ENCODE results near the gene DEUP1.

The DEUP1 gene

GRCh38 chr11:93323747-93324146 is 6.8 kb upstream of the DEUP1 start:
- Histone ChIP-seq H3K9me3 (ENCODE audit: severe bottlenecking) (no peaks in the 10 kb centered on the region), H3K4me3 (ENCODE audit: severe bottlenecking) (no peak overlapping the region), H3K4me1 (ENCODE audit: insufficient read depth, poor library complexity, severe bottlenecking) (no peaks in the 10 kb centered on the region), H3K27me3 (ENCODE audit: insufficient read depth, poor library complexity, severe bottlenecking) (peaks cover 4% of the 10 kb centered on the region), H3K27ac (ENCODE audit: poor library complexity, severe bottlenecking) (no peak overlapping the region), H3K36me3 (ENCODE audit: low read depth) (no peaks in the 10 kb centered on the region)
- no peak for ATAC-seq (ENCODE audit: low read depth)
- DNase-seq (ENCODE audit: low spot score) = no peak
- no peak for TF ChIP-seq CTCF (IDR thresholded peaks at IDR 0.05; ENCODE audit: poor library complexity, severe bottlenecking)

- no peak overlapping the region for H3K27ac ChIP-seq (ENCODE audit: poor library complexity, severe bottlenecking)
- no peaks in the 10 kb centered on the region for H3K36me3 ChIP-seq (ENCODE audit: low read depth)
- no peaks in the 10 kb centered on the region for H3K9me3 ChIP-seq (ENCODE audit: severe bottlenecking)
- no peaks in the 10 kb centered on the region for H3K4me1 ChIP-seq (ENCODE audit: insufficient read depth, poor library complexity, severe bottlenecking)
- H3K27me3 ChIP-seq (ENCODE audit: insufficient read depth, poor library complexity, severe bottlenecking) = peaks cover 9% of the 10 kb centered on the region
- TF ChIP-seq CTCF (IDR thresholded peaks at IDR 0.05; ENCODE audit: poor library complexity, severe bottlenecking) = no peak
- ATAC-seq (ENCODE audit: low read depth) = no peak
- H3K4me3 ChIP-seq (ENCODE audit: severe bottlenecking) = no peak overlapping the region
- DNase-seq (ENCODE audit: low spot score) = no peak
Measured at GRCh38 chr11:93324500-93324899, 6.0 kb upstream of the DEUP1 start.

DNA sequence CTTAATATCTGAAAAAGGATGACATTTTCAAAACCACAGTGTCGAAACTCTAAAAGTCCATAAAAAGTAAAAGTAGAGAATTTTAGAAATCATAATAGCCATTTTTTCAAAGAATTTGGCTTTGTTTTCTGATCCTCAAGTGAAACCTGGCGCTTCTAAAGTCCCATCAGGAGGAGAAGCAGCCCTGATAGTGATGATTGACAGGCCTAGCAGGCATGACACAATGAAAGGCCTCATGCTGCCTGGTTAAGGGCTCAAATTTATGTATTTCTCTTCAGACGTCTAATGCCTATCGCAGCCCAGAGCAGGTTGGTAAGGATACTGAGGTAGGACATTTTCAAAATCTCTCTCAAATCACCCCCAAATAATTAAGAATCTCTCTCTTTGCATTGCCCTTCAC is 3.9 kb upstream of the DEUP1 start:
- Histone ChIP-seq H3K27ac (ENCODE audit: poor library complexity, severe bottlenecking) (no peak overlapping the region), H3K4me1 (ENCODE audit: insufficient read depth, poor library complexity, severe bottlenecking) (no peaks in the 10 kb centered on the region), H3K36me3 (ENCODE audit: low read depth) (no peaks in the 10 kb centered on the region), H3K27me3 (ENCODE audit: insufficient read depth, poor library complexity, severe bottlenecking) (peaks cover 26% of the 10 kb centered on the region), H3K9me3 (ENCODE audit: severe bottlenecking) (no peaks in the 10 kb centered on the region), H3K4me3 (ENCODE audit: severe bottlenecking) (no peak overlapping the region)
- ATAC-seq (ENCODE audit: low read depth) = no peak
- DNase-seq (ENCODE audit: low spot score) = no peak
- no peak for TF ChIP-seq CTCF (IDR thresholded peaks at IDR 0.05; ENCODE audit: poor library complexity, severe bottlenecking)

- Histone ChIP-seq H3K4me3 (ENCODE audit: severe bottlenecking) (no peak overlapping the region), H3K9me3 (ENCODE audit: severe bottlenecking) (no peaks in the 10 kb centered on the region), H3K27me3 (ENCODE audit: insufficient read depth, poor library complexity, severe bottlenecking) (peaks cover 27% of the 10 kb centered on the region), H3K4me1 (ENCODE audit: insufficient read depth, poor library complexity, severe bottlenecking) (no peaks in the 10 kb centered on the region), H3K27ac (ENCODE audit: poor library complexity, severe bottlenecking) (no peak overlapping the region), H3K36me3 (ENCODE audit: low read depth) (no peaks in the 10 kb centered on the region)
- DNase-seq (ENCODE audit: low spot score) (no peak), ATAC-seq (ENCODE audit: low read depth) (no peak)
- TF ChIP-seq CTCF (IDR thresholded peaks at IDR 0.05; ENCODE audit: poor library complexity, severe bottlenecking) = no peak
Measured at GRCh38 chr11:93329936-93330445, 551 bp upstream of the DEUP1 start.

GRCh38 chr11:93340223-93340622 is 9.7 kb downstream of the DEUP1 start:
- TF ChIP-seq CTCF (IDR thresholded peaks at IDR 0.05; ENCODE audit: poor library complexity, severe bottlenecking) = no peak
- no peak for DNase-seq (ENCODE audit: low spot score)
- no peak for ATAC-seq (ENCODE audit: low read depth)
- no peaks in the 10 kb centered on the region for H3K4me1 ChIP-seq (ENCODE audit: insufficient read depth, poor library complexity, severe bottlenecking)
- H3K27ac ChIP-seq (ENCODE audit: poor library complexity, severe bottlenecking) = no peak overlapping the region
- no peaks in the 10 kb centered on the region for H3K36me3 ChIP-seq (ENCODE audit: low read depth)
- H3K27me3 ChIP-seq (ENCODE audit: insufficient read depth, poor library complexity, severe bottlenecking) = no peaks in the 10 kb centered on the region
- H3K4me3 ChIP-seq (ENCODE audit: severe bottlenecking) = no peak overlapping the region
- no peaks in the 10 kb centered on the region for H3K9me3 ChIP-seq (ENCODE audit: severe bottlenecking)
